Neural progenitor cell (in vitro differentiated cells): ENCODE measurements around the gene NTN3.

Experiments
- CTCF ChIP-seq: fragments of 200-600 bp; sonication (generic); IDR thresholded peaks from 2 replicates; pipeline ENCODE4 v1.5.1; 2017; ENCODE audit warnings: antibody characterized with exemption, mild to moderate bottlenecking
- EZH2phosphoT487 ChIP-seq: fragments of 200-600 bp; sonication (generic); IDR thresholded peaks from 2 replicates; pipeline ENCODE4 v1.6.1; 2017; ENCODE audit warnings: antibody characterized with exemption

GRCh38 chr16:2482708-2483534 is 11.8 kb downstream of the NTN3 start:
- TF ChIP-seq CTCF, result no peak
- no peak for TF ChIP-seq EZH2phosphoT487
